HepG2 (cell line): ENCODE measurements around the gene TTC6. TPM values are rescaled to one million over a fixed set of nuclear protein-coding genes. Genes with fewer than 3 reads are reported as not detected.

Source experiments
- EP300 ChIP-seq, 3 experiments: sonication (generic) in 1 of 3; formaldehyde crosslinking in 1 of 3; IDR thresholded peaks; 2 replicates each; pipeline versions ENCODE4 v1.5.1 to v1.6.1; 2011 to 2020; ENCODE audit warnings: low read depth in 2 of 3, low read length in 2 of 3, borderline replicate concordance in 1 of 3, improper control_type of control experiment in 1 of 3, mild to moderate bottlenecking in 1 of 3, missing genetic modification reagents in 1 of 3, moderate library complexity in 1 of 3
- GMEB2 ChIP-seq: IDR thresholded peaks from 2 replicates; pipeline ENCODE4 v1.6.1; 2016; ENCODE audit warnings: missing biosample characterization, missing genetic modification reagents, low read depth
- HINFP ChIP-seq: sonication (generic); formaldehyde crosslinking; IDR thresholded peaks from 2 replicates; pipeline ENCODE4 v1.4.0; 2020; ENCODE audit warnings: low read depth, mild to moderate bottlenecking, missing genetic modification reagents
- MTA3 ChIP-seq: sonication (generic); formaldehyde crosslinking; IDR thresholded peaks from 2 replicates; pipeline ENCODE4 v1.4.0; 2020; ENCODE audit warnings: missing genetic modification reagents
- MYPOP ChIP-seq: sonication (generic); formaldehyde crosslinking; IDR thresholded peaks from 2 replicates; pipeline ENCODE4 v1.8.1; 2023; ENCODE audit warnings: mild to moderate bottlenecking, moderate library complexity, missing genetic modification reagents
- PHF5A ChIP-seq: IDR thresholded peaks from one replicate; pipeline ENCODE4 v1.6.1; 2018; ENCODE audit warnings: low read depth, missing genetic modification reagents; ENCODE audit not compliant: unreplicated experiment
- RFXAP ChIP-seq: sonication (generic); formaldehyde crosslinking; IDR thresholded peaks from 2 replicates; pipeline ENCODE4 v1.4.0; 2020; ENCODE audit warnings: missing genetic modification reagents, borderline replicate concordance
- TFAP4 ChIP-seq: sonication (generic); IDR thresholded peaks from 2 replicates; pipeline ENCODE4 v1.6.1; 2016; ENCODE audit warnings: low read depth, borderline replicate concordance
- ZBTB43 ChIP-seq: sonication (generic); formaldehyde crosslinking; conservative IDR thresholded peaks from 2 replicates; pipeline ENCODE4 v1.4.0; 2020; ENCODE audit warnings: missing genetic modification reagents
- ZNF180 ChIP-seq: sonication (generic); formaldehyde crosslinking; IDR thresholded peaks from 2 replicates; pipeline ENCODE4 v1.4.0; 2020; ENCODE audit warnings: low read depth, missing genetic modification reagents, borderline replicate concordance
- ZNF275 ChIP-seq: sonication (generic); formaldehyde crosslinking; IDR thresholded peaks from 2 replicates; pipeline ENCODE4 v1.8.0; 2022; ENCODE audit warnings: missing genetic modification reagents, mild to moderate bottlenecking, inconsistent platforms, borderline replicate concordance
- ZNF414 ChIP-seq: sonication (generic); formaldehyde crosslinking; IDR thresholded peaks from 2 replicates; pipeline ENCODE4 v1.5.0; 2020; ENCODE audit warnings: missing genetic modification reagents
- ZNF614 ChIP-seq: IDR thresholded peaks from 2 replicates; pipeline ENCODE4 v1.6.1; 2018; ENCODE audit warnings: missing biosample characterization, missing genetic modification reagents, inconsistent platforms, borderline replicate concordance
- ZNF709 ChIP-seq: sonication (generic); formaldehyde crosslinking; IDR thresholded peaks from 2 replicates; pipeline ENCODE4 v1.5.0; 2020; ENCODE audit warnings: mild to moderate bottlenecking, missing genetic modification reagents
- ZSCAN21 ChIP-seq: sonication (generic); formaldehyde crosslinking; IDR thresholded peaks from 2 replicates; pipeline ENCODE4 v1.8.0; 2022; ENCODE audit warnings: mild to moderate bottlenecking, missing genetic modification reagents, moderate library complexity, borderline replicate concordance
- polyA plus RNA-seq, 8 experiments: library from polyadenylated mRNA; depleted of rRNA in 3 of 8; stranded (reverse) in 7 of 8; unstranded in 1 of 8; fragments of >200 nt; fragmentation: Illumina TruSeq in 4 of 8; extraction: Trizol in 4 of 8; gene quantifications; 2 replicates each; pipeline versions ENCODE4 v1.2.1 to v1.2.3, GENCODE V29; 2011 to 2016; ENCODE audit warnings: low read depth in 4 of 8, missing spikeins in 1 of 8, mixed read lengths in 1 of 8; ENCODE audit not compliant: insufficient read depth in 1 of 8
- total RNA-seq, 5 experiments: library from RNA; depleted of rRNA; stranded (reverse); fragments of >200 nt; fragmentation: Illumina TruSeq; extraction: Trizol; gene quantifications; 2 replicates each; pipeline ENCODE4 v1.2.3, GENCODE V29; 2016; ENCODE audit warnings: low read depth in 1 of 5

Gene TTC6
- total and polyA plus RNA-seq, 2 of the 13 experiments (the other 11 are each of a cell fraction or from before 2014, with no cell fraction given), result 9.3 to 27.4 TPM

GRCh38 chr14:37587881-37588666, 7.4 kb upstream of the TTC6 start (continued):
- TF ChIP-seq EP300 (IDR thresholded peaks at IDR 0.05; ENCODE audit: low read depth in 2 of 2, low read length in 2 of 2), result peak; percentile 16 to 49; a peak in 2 of 4 replicates
- peak; percentile 46; the same call in 1 of the 2 replicates for TF ChIP-seq EP300 (CRISPR knock-in tag; IDR thresholded peaks at IDR 0.05; ENCODE audit: borderline replicate concordance)
- TF ChIP-seq ZSCAN21 (CRISPR knock-in tag), result peak; percentile 77; the same call in 1 of the 2 replicates
- TF ChIP-seq ZBTB43 (CRISPR knock-in tag), result no peak; the same call in 1 of the 2 replicates
- no peak; the same call in 1 of the 2 replicates for TF ChIP-seq HINFP (CRISPR knock-in tag)
- no peak; the same call in 1 of the 2 replicates for TF ChIP-seq RFXAP (CRISPR knock-in tag)
- TF ChIP-seq ZNF709, result peak; percentile 94
- no peak for TF ChIP-seq ZNF180 (CRISPR knock-in tag)
- peak; percentile 75 for TF ChIP-seq MYPOP
- TF ChIP-seq PHF5A (CRISPR knock-in tag), result no peak
- TF ChIP-seq ZNF414 (CRISPR knock-in tag), result peak; percentile 98
- TF ChIP-seq ZNF614 (CRISPR knock-in tag), result 0 out of 2 replicates have a peak, but pooled peaks have one; percentile 2
- peak; percentile 73; the same call in 1 of the 2 replicates for TF ChIP-seq TFAP4
- no peak for TF ChIP-seq ZNF275 (CRISPR knock-in tag)
- no peak for TF ChIP-seq MTA3
- no peak for TF ChIP-seq GMEB2 (CRISPR knock-in tag)
